Epidermal melanocyte (primary cell): ENCODE results near the gene MRPS18C.
"Not testable (repeated sequence)": the region's sequence is repeated elsewhere in the genome, so short reads cannot be mapped to it uniquely, and the experiment has no call there.

Source experiments
- DNase-seq: peaks from one replicate; pipeline ENCODE4 v3.0.0; 2011; ENCODE audit warnings: low spot score; ENCODE audit not compliant: insufficient read length

MRPS18C gene

DNA sequence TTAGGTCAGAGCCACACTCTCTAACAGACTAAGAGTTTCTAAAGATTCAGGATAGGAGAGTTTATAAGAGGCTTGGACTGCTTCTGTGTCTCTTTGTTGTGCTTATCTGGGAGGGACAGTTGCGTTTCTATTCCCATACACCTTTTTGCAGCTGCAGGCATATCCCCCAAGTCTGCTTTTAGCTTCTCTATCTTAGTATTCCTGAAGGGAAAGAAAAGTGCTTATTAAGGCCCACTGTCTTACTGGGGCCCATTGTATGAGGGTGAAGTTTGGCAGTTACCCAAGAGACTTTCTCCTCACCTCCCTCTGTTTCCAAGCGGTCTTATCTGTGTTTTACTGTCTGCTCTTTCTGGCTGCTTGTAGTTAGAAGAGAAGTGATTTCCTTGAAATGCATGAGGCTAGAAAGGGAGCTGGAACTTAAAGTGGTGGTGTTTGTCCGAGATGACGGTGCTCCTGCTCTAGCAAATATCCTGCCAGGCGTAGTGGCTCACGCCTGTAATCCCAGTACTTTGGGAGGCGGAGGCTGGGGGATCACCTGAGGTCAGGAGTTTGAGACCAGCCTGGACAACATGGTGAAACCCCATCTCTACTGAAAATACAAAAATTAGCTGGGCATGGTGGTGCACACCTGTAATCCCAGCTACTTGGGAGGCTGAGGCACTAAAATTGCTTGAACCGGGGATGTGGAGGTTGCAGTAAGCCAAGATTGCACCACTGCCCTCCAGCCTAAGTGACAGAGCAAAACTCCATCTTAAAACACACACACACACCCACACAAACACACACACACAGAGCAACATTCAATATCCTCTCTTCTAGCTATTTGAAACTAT is 40.4 kb downstream of the MRPS18C start:
- not testable (repeated sequence) for DNase-seq

DNA sequence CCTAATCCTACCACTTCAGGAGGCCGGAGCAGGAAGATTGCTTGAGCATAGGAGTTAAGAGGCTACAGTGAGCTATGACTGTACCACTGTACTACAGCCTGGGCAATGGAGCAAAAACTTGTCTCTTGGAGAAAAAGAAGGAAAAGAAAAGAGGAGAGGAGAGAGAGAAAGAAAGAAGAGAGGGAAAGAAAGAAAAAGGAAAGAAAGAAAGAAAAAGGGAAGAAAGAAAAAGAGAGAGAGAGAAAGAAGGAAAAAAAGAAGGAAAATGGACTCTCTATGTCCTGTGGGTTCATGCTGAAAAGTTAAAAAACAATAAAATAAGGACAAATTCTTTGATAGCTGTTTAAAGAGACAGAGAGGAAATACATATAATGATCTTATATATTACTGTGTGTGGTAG is 42.3 kb downstream of the MRPS18C start:
- no peak for DNase-seq

DNA sequence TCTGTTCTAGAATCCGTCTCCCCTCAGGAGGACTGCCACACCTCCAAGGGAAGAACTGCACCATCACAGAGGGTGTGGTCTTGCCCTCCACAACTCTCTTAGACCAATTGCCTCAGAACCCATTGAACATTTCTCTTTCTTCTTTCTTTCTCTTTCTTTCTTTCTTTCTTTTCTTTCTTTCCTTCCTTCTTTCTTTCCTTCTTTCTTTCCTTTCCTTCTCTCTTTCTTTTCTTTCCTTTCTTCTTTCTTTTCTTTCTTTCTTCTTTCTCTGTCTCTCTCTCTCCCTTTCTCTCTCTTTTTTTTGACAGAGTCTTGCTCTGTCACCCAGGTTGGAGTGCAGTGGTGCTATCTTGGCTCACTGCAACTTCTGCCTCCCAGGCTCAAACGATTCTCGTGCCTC is 45.8 kb downstream of the MRPS18C start:
- DNase-seq = not testable (repeated sequence)

DNA sequence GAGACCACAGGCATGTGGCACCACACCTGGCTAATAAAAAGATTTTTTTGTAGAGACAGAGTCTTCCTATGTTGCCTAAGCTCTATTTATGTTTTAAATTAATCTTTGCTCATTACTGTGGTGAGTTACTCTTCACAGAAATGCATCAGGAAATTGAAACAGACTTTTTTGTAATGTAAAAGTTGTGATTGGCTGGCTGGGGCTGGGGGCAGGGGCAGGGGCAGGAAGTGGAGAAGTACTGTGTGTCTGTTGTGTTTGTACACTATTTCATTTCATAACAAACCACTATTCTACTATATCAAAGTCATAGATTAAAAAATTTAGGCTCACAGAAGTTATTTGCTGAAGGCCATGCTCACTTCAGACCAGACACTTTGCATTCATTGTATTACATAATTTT is 48.1 kb downstream of the MRPS18C start:
- no peak for DNase-seq

DNA sequence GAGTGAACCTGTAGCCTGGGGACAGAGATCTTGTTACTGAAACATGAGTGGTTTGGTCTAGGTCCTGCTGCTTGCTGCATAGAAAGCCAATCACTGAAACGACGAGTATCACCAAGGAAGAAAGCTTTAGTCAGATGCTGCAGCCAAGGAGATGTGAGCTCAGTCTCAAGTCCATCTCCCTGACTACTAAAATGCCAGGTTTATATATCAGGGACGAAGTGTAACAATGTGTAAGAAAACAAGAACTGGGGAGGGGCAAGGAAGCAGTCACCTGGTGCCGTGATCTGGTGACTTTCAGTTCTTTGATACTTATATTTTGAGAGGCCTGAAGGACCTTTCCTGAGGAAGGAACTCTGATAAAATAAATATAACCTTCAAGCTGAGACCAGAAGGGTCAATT is 48.6 kb downstream of the MRPS18C start:
- no peak for DNase-seq

DNA sequence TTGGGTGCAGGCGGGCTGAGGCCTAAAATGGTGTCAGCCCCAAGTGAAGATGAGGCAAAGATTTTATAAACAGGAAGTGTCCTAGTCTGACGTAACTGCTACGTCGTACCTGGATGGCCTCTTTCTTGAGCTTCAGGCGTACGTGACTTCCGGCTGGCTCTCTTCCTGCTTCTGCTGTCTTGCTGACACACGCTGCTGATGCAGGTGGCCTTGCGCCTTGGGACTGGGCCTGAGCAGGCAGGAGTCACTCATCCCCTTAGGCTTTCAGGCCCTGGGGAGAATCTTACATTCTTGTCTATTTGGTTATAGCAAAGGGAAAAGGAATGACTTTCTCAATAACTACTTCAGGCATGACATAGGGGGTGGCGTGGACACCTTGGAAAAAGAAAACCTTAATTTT is 49.1 kb downstream of the MRPS18C start:
- DNase-seq = no peak

DNA sequence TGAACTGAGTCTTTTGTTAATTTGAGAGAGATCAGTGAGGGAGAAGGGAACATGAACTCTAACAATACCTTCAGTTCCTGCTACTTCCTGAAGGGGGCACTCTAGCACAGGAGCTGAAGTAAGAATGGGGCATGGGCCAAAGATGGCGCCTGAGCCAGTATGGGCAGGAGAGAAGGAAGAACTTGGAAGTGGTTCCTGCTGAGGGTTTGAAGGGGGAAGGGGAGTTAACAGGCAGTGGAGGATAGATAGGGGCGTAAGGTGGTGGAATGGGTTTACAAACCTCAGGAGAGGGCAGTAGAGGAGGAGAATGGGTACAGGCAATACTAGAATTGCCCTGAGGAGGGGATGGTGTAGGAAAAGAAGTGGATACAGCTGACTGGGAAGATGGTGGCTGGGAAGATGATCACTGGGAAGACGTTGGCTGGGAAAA is 53.3 kb downstream of the MRPS18C start:
- not testable (repeated sequence) for DNase-seq

DNA sequence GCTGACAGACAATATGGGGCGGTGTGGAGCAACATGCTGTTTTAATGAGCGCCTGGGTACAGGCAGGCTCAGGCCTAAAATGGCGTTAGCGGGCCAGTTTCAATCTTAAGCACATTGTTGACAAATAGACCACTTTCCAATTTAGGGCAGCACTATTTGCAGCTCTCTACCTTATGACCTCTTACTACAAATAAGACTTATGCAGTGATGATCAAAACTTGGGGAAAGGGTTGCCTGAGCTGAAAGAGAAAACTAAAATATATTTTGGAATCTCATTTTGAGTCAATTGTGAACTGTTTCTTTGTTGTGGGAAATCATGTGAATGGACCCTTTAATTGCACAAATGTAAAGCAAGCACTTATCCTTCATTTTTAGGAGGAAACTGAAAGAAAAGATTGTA is 54.6 kb downstream of the MRPS18C start:
- no peak for DNase-seq
